ENCODE measurements around the gene FAM78A. TPM values are rescaled to one million over a fixed set of nuclear protein-coding genes. Genes with fewer than 3 reads are reported as not detected.

FAM78A gene
- total RNA-seq, 1 experiment from 2014 or later, result 3.4 TPM

DNA sequence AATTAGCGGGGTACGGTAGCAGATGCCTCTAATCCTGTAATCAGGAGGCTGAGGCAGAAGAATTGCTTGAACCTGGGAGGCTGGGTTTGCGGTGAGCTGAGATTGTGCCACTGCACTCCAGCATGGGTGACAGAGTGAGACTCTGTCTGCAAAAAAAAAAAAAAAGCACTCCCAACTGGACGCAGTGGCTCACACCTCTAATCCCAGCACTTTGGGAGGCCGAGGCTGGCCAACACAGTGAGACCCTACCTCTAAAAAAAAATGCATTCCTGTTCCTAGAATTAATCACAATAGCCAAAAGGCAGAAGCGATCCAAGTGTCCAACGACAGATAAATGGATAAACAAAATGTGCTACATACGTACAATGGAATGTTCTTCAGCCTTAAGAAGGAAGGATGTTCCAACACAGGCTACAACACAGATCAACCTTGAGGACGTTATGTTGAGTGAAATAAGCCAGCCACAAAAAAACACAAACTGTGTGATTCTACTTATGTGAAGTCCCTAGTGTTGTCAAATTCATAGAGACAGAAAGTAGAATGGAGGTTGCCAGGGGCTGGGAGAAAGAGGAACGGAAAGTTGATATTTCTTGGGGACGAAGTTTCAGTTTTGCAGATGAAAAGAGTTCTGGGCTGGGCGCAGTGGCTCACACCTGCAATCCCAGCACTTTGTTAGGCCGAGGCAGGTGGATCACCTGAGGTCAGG is 13.8 kb downstream of the FAM78A start:
- H3K27ac ChIP-seq (ENCODE audit: low read depth, low read length), result no peak overlapping the region
- no peak overlapping the region for H3K9ac ChIP-seq (ENCODE audit: low read length)
- no peak overlapping the region for H2AFZ ChIP-seq (ENCODE audit: low read depth, low read length, poor library complexity, severe bottlenecking)
- ATAC-seq, result no peak
- no peaks in the 10 kb centered on the region for H3K27me3 ChIP-seq (ENCODE audit: insufficient read depth, low read length)
- RAD21 ChIA-PET (ENCODE audit: low non-redundant PET in 1 of 2, low total read pairs in 2 of 2, uncharacterized antibody in 2 of 2, unreplicated experiment in 2 of 2), result no interaction called here
- no peaks in the 10 kb centered on the region for H3K9me3 ChIP-seq (ENCODE audit: control insufficient read depth in 1 of 2, insufficient read depth in 1 of 2, low read depth in 1 of 2, low read length in 2 of 2)
- no peaks in the 10 kb centered on the region for H3K9me2 ChIP-seq (ENCODE audit: insufficient read depth)
- TF ChIP-seq SRF (IDR thresholded peaks at IDR 0.05; ENCODE audit: low read depth), result no peak
- H3K79me2 ChIP-seq (ENCODE audit: insufficient read depth, low read length), result no peaks in the 10 kb centered on the region
- intact Hi-C loops (cut with micrococcal nuclease), result no loop called here
- no peak for DNase-seq (ENCODE audit: low read depth, low spot score)
- H3K4me2 ChIP-seq (ENCODE audit: low read length), result no peak overlapping the region
- POLR2A ChIA-PET, result no interaction called here
- CTCF ChIA-PET, result no interaction called here
- no peak overlapping the region for H3K4me3 ChIP-seq (replicated peaks in 1 of 2; ENCODE audit: low read depth in 1 of 2, low read length in 2 of 2)
- no peaks in the 10 kb centered on the region for H3K36me3 ChIP-seq (ENCODE audit: control insufficient read depth in 1 of 2, insufficient read depth in 2 of 2, low read length in 2 of 2)
- no peaks in the 10 kb centered on the region for H3K4me1 ChIP-seq (ENCODE audit: control insufficient read depth in 1 of 2, insufficient read depth in 2 of 2, low read length in 2 of 2)
- BruUV-seq (replicated peaks), result no TSS peak
- no peaks in the 10 kb centered on the region for H4K20me1 ChIP-seq (ENCODE audit: insufficient read depth)

DNA sequence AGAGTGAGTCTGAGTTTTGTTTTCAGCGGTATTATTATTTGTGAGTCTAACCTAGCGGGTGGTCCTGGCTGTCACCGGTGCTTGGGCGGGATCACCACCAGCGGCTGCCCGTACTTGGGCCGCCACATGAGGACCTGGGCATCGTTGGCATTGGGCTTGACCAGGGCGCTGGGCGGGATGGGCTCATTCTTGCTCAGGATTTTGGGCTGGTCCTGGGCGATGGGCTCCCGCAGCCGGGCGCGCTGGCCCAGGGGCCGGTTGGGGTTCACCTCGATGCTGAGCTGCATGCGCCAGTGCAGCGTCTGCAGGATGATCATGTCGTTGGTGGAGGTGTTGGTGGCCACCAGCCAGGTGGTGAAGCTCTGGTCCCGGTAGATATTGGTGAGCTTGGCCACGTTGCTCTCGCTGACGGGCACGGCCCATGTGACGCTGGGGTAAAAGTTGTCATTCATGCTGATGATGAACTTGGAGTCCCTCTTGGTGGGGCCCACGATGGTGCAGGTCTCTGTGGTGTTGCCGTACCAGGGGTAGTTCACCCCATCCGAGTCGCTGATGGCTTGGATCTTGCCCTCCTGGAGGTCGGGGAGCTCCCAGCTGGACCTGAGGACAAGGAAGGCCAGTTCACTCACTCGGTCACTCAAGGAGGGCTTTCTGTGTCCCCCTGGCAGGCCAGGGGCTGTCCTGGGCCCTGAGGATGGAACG is 15.4 kb downstream of the FAM78A start:
- H3K9me2 ChIP-seq (ENCODE audit: insufficient read depth), result no peaks in the 10 kb centered on the region
- TF ChIP-seq ZNF274 (IDR thresholded peaks at IDR 0.05; ENCODE audit: low read depth, low read length) (no peak), ELF1 (IDR thresholded peaks at IDR 0.05; ENCODE audit: borderline replicate concordance, low read depth) (no peak), SRF (IDR thresholded peaks at IDR 0.05; ENCODE audit: low read depth) (no peak), SP1 (IDR thresholded peaks at IDR 0.05; ENCODE audit: low read depth) (no peak), SIN3A (IDR thresholded peaks at IDR 0.05; ENCODE audit: low read depth) (no peak)
- TF ChIP-seq, protein P1, sequence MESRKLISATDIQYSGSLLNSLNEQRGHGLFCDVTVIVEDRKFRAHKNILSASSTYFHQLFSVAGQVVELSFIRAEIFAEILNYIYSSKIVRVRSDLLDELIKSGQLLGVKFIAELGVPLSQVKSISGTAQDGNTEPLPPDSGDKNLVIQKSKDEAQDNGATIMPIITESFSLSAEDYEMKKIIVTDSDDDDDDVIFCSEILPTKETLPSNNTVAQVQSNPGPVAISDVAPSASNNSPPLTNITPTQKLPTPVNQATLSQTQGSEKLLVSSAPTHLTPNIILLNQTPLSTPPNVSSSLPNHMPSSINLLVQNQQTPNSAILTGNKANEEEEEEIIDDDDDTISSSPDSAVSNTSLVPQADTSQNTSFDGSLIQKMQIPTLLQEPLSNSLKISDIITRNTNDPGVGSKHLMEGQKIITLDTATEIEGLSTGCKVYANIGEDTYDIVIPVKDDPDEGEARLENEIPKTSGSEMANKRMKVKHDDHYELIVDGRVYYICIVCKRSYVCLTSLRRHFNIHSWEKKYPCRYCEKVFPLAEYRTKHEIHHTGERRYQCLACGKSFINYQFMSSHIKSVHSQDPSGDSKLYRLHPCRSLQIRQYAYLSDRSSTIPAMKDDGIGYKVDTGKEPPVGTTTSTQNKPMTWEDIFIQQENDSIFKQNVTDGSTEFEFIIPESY (IDR thresholded peaks at IDR 0.05; ENCODE audit: extremely low read depth, insufficient replicate concordance, low read length), result no peak
- TF ChIP-seq, protein P2, sequence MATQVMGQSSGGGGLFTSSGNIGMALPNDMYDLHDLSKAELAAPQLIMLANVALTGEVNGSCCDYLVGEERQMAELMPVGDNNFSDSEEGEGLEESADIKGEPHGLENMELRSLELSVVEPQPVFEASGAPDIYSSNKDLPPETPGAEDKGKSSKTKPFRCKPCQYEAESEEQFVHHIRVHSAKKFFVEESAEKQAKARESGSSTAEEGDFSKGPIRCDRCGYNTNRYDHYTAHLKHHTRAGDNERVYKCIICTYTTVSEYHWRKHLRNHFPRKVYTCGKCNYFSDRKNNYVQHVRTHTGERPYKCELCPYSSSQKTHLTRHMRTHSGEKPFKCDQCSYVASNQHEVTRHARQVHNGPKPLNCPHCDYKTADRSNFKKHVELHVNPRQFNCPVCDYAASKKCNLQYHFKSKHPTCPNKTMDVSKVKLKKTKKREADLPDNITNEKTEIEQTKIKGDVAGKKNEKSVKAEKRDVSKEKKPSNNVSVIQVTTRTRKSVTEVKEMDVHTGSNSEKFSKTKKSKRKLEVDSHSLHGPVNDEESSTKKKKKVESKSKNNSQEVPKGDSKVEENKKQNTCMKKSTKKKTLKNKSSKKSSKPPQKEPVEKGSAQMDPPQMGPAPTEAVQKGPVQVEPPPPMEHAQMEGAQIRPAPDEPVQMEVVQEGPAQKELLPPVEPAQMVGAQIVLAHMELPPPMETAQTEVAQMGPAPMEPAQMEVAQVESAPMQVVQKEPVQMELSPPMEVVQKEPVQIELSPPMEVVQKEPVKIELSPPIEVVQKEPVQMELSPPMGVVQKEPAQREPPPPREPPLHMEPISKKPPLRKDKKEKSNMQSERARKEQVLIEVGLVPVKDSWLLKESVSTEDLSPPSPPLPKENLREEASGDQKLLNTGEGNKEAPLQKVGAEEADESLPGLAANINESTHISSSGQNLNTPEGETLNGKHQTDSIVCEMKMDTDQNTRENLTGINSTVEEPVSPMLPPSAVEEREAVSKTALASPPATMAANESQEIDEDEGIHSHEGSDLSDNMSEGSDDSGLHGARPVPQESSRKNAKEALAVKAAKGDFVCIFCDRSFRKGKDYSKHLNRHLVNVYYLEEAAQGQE (IDR thresholded peaks at IDR 0.05; ENCODE audit: low read depth), result no peak
- H3K79me2 ChIP-seq (ENCODE audit: insufficient read depth, low read length), result no peaks in the 10 kb centered on the region
- no peaks in the 10 kb centered on the region for H3K9me3 ChIP-seq (ENCODE audit: control insufficient read depth in 1 of 2, insufficient read depth in 1 of 2, low read depth in 1 of 2, low read length in 2 of 2)
- no peak overlapping the region for H2AFZ ChIP-seq (ENCODE audit: low read depth, low read length, poor library complexity, severe bottlenecking)
- H3K27ac ChIP-seq (ENCODE audit: low read depth, low read length), result no peak overlapping the region
- no peaks in the 10 kb centered on the region for H3K27me3 ChIP-seq (ENCODE audit: insufficient read depth, low read length)
- H3K9ac ChIP-seq (ENCODE audit: low read length), result no peak overlapping the region
- ChIA-PET RAD21 (ENCODE audit: low non-redundant PET in 1 of 2, low total read pairs in 2 of 2, uncharacterized antibody in 2 of 2, unreplicated experiment in 2 of 2) (no interaction called here), CTCF (no interaction called here), POLR2A (no interaction called here)
- H3K36me3 ChIP-seq (ENCODE audit: control insufficient read depth in 1 of 2, insufficient read depth in 2 of 2, low read length in 2 of 2), result no peaks in the 10 kb centered on the region
- intact Hi-C loops (cut with micrococcal nuclease), result no loop called here
- no peak overlapping the region for H3K4me3 ChIP-seq (replicated peaks in 1 of 2; ENCODE audit: low read depth in 1 of 2, low read length in 2 of 2)
- H3K4me1 ChIP-seq (ENCODE audit: control insufficient read depth in 1 of 2, insufficient read depth in 2 of 2, low read length in 2 of 2), result peaks cover 0 to 4% of the 10 kb centered on the region in 2 experiments; a peak in 1 of 4 replicates
- DNase-seq (ENCODE audit: low read depth, low spot score) (no peak), ATAC-seq (no peak)
- no TSS peak for BruUV-seq (replicated peaks)
- no peak overlapping the region for H3K4me2 ChIP-seq (ENCODE audit: low read length)
- H4K20me1 ChIP-seq (ENCODE audit: insufficient read depth), result no peaks in the 10 kb centered on the region

All from HCT116 (cell line).